K562 (cell line): ENCODE measurements around the gene PNPLA2. TPM values are rescaled to one million over a fixed set of nuclear protein-coding genes. Genes with fewer than 3 reads are reported as not detected.

Experiments
- CBFA2T2 ChIP-seq: fragments of 450-650 bp; conservative IDR thresholded peaks from 2 replicates; pipeline ENCODE4 v1.6.1; 2017; ENCODE audit warnings: mild to moderate bottlenecking
- CREM ChIP-seq: IDR thresholded peaks from 2 replicates; pipeline ENCODE4 v1.6.1; 2014; ENCODE audit warnings: antibody characterized with exemption, low read depth
- MAZ ChIP-seq, 2 experiments: fragments of 450-650 bp in 1 of 2; sonication (generic) in 1 of 2; formaldehyde crosslinking; IDR thresholded peaks in 1 of 2; conservative IDR thresholded peaks in 1 of 2; 2 replicates each; pipeline versions ENCODE4 v1.4.0 to v1.5.0; 2020; ENCODE audit warnings: mild to moderate bottlenecking in 1 of 2, missing genetic modification reagents in 1 of 2
- NR2C2 ChIP-seq, 2 experiments: fragments of 200-800 bp in 1 of 2; sonication (Bioruptor generic) in 1 of 2; sonication (generic) in 1 of 2; formaldehyde crosslinking in 1 of 2; IDR thresholded peaks; 2 replicates each; pipeline versions ENCODE4 v1.6.1 to v1.8.0; 2016 to 2022; ENCODE audit warnings: mild to moderate bottlenecking in 1 of 2, missing compliant biosample characterization in 1 of 2, missing genetic modification characterization in 1 of 2, missing genetic modification reagents in 1 of 2
- POLR2B ChIP-seq: fragments of 450-650 bp; IDR thresholded peaks from 2 replicates; pipeline ENCODE4 v1.6.1; 2018; ENCODE audit warnings: low read depth; ENCODE audit not compliant: partially characterized antibody
- ZBTB40 ChIP-seq, 2 experiments: fragments of 450-650 bp in 1 of 2; sonication (generic) in 1 of 2; formaldehyde crosslinking in 1 of 2; IDR thresholded peaks; 2 replicates each; pipeline versions ENCODE4 v1.7.1 to v1.9.0; 2016 to 2022; ENCODE audit warnings: inconsistent platforms in 1 of 2, mild to moderate bottlenecking in 1 of 2, missing genetic modification reagents in 1 of 2
- ZNF609 ChIP-seq: sonication (generic); formaldehyde crosslinking; IDR thresholded peaks from 2 replicates; pipeline ENCODE4 v1.8.1; 2023; ENCODE audit warnings: missing genetic modification reagents, mild to moderate bottlenecking, borderline replicate concordance
- ZNF639 ChIP-seq, 2 experiments: fragments of 200-800 bp in 1 of 2; sonication (Bioruptor generic) in 1 of 2; sonication (generic) in 1 of 2; formaldehyde crosslinking in 1 of 2; IDR thresholded peaks in 1 of 2; conservative IDR thresholded peaks in 1 of 2; 2 replicates each; pipeline versions ENCODE4 v1.5.0 to v1.6.1; 2016 to 2020; ENCODE audit warnings: missing compliant biosample characterization in 1 of 2, missing genetic modification characterization in 1 of 2, missing genetic modification reagents in 1 of 2
- ZNF785 ChIP-seq: fragments of 250-450 bp; sonication (Bioruptor Pico); IDR thresholded peaks from 2 replicates; pipeline ENCODE4 v1.4.0; 2020; ENCODE audit warnings: mild to moderate bottlenecking
- polyA plus RNA-seq, 8 experiments: library from polyadenylated mRNA; depleted of rRNA in 4 of 8; stranded (reverse) in 5 of 8; unstranded in 3 of 8; fragments of >200 nt; fragmentation: Nextera tagmentation in 2 of 8; fragmentation: Illumina TruSeq in 1 of 8; extraction: Ambion mirVana in 2 of 8; extraction: Trizol in 1 of 8; gene quantifications; 2 replicates each; pipeline versions ENCODE4 v1.2.1 to v1.2.3, GENCODE V29; 2011 to 2014; ENCODE audit warnings: inconsistent platforms in 1 of 8, missing spikeins in 1 of 8
- total RNA-seq, 7 experiments: library from RNA; depleted of rRNA in 6 of 7; stranded (reverse); fragments of >200 nt in 6 of 7; fragmentation: Illumina TruSeq in 2 of 7; extraction: Trizol in 2 of 7; gene quantifications; 2 replicates each; pipeline versions ENCODE4 v1.2.1 to v1.2.3, GENCODE V29; 2011 to 2021; ENCODE audit warnings: low replicate concordance in 1 of 7

PNPLA2 gene
- total and polyA plus RNA-seq, 9 of the 15 experiments (the other 6 are each of a cell fraction or from before 2014, with no cell fraction given), result 0.39 to 87.1 (median 8.4) TPM

- no peak for TF ChIP-seq MAZ (CRISPR knock-in tag; conservative IDR thresholded peaks at IDR 0.05 in 1 of 2, IDR thresholded peaks at IDR 0.05 in 1 of 2)
- no peak for TF ChIP-seq ZBTB40 (IDR thresholded peaks at IDR 0.05)
- TF ChIP-seq ZBTB40 (CRISPR knock-in tag; IDR thresholded peaks at IDR 0.05), result no peak
- no peak for TF ChIP-seq POLR2B
- no peak for TF ChIP-seq CBFA2T2
- TF ChIP-seq ZNF639 (CRISPR knock-in tag; conservative IDR thresholded peaks at IDR 0.05 in 1 of 2, IDR thresholded peaks at IDR 0.05 in 1 of 2), result no peak
- TF ChIP-seq ZNF609 (CRISPR knock-in tag), result no peak
- no peak for TF ChIP-seq ZNF785 (CRISPR knock-in tag)
- peak; percentile 20; the same call in 1 of the 2 replicates for TF ChIP-seq CREM
- 0 out of 2 replicates have a peak, but pooled peaks have one; percentile 14 for TF ChIP-seq NR2C2 (CRISPR knock-in tag; IDR thresholded peaks at IDR 0.05)
- peak; percentile 49 for TF ChIP-seq NR2C2 (tag; IDR thresholded peaks at IDR 0.05)
Observed at GRCh38 chr11:796565-797295, 22.0 kb upstream of the PNPLA2 start (continued).
